ENCODE data around the gene TRPV2.
"Not testable (repeated sequence)": the region's sequence is repeated elsewhere in the genome, so short reads cannot be mapped to it uniquely, and the experiment has no call there.

Gene TRPV2

GRCh38 chr17:16444258-16444886 lies 29.0 kb downstream of the TRPV2 start:
- DNase-seq (ENCODE audit: extremely low spot score): no peak
- ChIA-PET CTCF (interaction anchor here (0.7 to 7.3 kb wide), 4 partner anchors 7 to 91 kb away, joined by 3 to 73 read pairs (median 4); partner anchors contain the start of gene CENPV), POLR2A (interaction anchor here (0.6 kb wide), 1 partner anchor 254 kb away, joined by 3 read pairs; no protein-coding TSS in a partner anchor)
- TF ChIP-seq CTCF (IDR thresholded peaks at IDR 0.05; ENCODE audit: control extremely low read depth, extremely low read depth, low read depth, missing control alignments): no peak

GRCh38 chr17:16446338-16446983 lies 31.1 kb downstream of the TRPV2 start:
- CTCF ChIA-PET: no interaction called here
- DNase-seq (ENCODE audit: extremely low spot score): no peak
- TF ChIP-seq CTCF (IDR thresholded peaks at IDR 0.05; ENCODE audit: control extremely low read depth, extremely low read depth, low read depth, missing control alignments): no peak
- POLR2A ChIA-PET: no interaction called here

GRCh38 chr17:16447676-16448075 lies 32.3 kb downstream of the TRPV2 start:
- TF ChIP-seq CTCF (IDR thresholded peaks at IDR 0.05; ENCODE audit: control extremely low read depth, extremely low read depth, low read depth, missing control alignments): no peak
- CTCF ChIA-PET: no interaction called here
- POLR2A ChIA-PET: interaction anchor here (0.6 to 2.0 kb wide), 2 partner anchors 9 to 36 kb away, joined by 4 to 8 read pairs; no protein-coding TSS in a partner anchor
- no peak for DNase-seq (ENCODE audit: extremely low spot score)

- TF ChIP-seq CTCF (IDR thresholded peaks at IDR 0.05; ENCODE audit: control extremely low read depth, extremely low read depth, low read depth, missing control alignments): no peak
- ChIA-PET CTCF (interaction anchor here (0.9 kb wide), 1 partner anchor 85 kb away, joined by 3 read pairs; no protein-coding TSS in a partner anchor), POLR2A (interaction anchor here (2.0 kb wide), 1 partner anchor 10 kb away, joined by 4 read pairs; no protein-coding TSS in a partner anchor)
- no peak for DNase-seq (ENCODE audit: extremely low spot score)
Measured at GRCh38 chr17:16448490-16448889, 33.1 kb downstream of the TRPV2 start.

- no peak for DNase-seq (ENCODE audit: extremely low spot score)
- no peak for TF ChIP-seq CTCF (IDR thresholded peaks at IDR 0.05; ENCODE audit: control extremely low read depth, extremely low read depth, low read depth, missing control alignments)
- CTCF ChIA-PET: interaction anchor here (0.9 to 5.6 kb wide), 2 partner anchors 8 to 86 kb away, joined by 3 to 73 read pairs; no protein-coding TSS in a partner anchor
- POLR2A ChIA-PET: interaction anchor here (2.0 kb wide), 1 partner anchor 11 kb away, joined by 4 read pairs; no protein-coding TSS in a partner anchor
Measured at GRCh38 chr17:16449121-16449570, 33.8 kb downstream of the TRPV2 start.

GRCh38 chr17:16450028-16450427 lies 34.7 kb downstream of the TRPV2 start:
- POLR2A ChIA-PET: interaction anchor here (0.6 to 2.2 kb wide), 5 partner anchors 9 to 83 kb away, joined by 3 to 8 read pairs (median 5); partner anchors contain the start of gene UBB
- TF ChIP-seq CTCF (IDR thresholded peaks at IDR 0.05; ENCODE audit: control extremely low read depth, extremely low read depth, low read depth, missing control alignments): no peak
- DNase-seq (ENCODE audit: extremely low spot score): no peak
- CTCF ChIA-PET: interaction anchor here (4.2 to 6.3 kb wide), 3 partner anchors 9 to 87 kb away, joined by 22 to 76 read pairs (median 73); no protein-coding TSS in a partner anchor

- POLR2A ChIA-PET; DNase-seq (ENCODE audit: extremely low spot score): not testable (repeated sequence)
- CTCF ChIA-PET: interaction anchor here (0.9 to 6.3 kb wide), 19 partner anchors 10 to 238 kb away, joined by 3 to 76 read pairs (median 7); partner anchors contain the start of gene CCDC144A
Measured at GRCh38 chr17:16452268-16452667, 36.9 kb downstream of the TRPV2 start.
